DND-41 (cell line): Measurements from ENCODE around the gene AMZ2.
"Not testable (repeated sequence)": the region's sequence is repeated elsewhere in the genome, so short reads cannot be mapped to it uniquely, and the experiment has no call there.

Source experiments
- EZH2 ChIP-seq: IDR thresholded peaks from 3 replicates; pipeline ENCODE4 v1.6.1; 2012; ENCODE audit warnings: borderline replicate concordance, low read depth, mild to moderate bottlenecking, moderate library complexity, low read length, inconsistent platforms; ENCODE audit not compliant: severe bottlenecking
- TF ChIP-seq, protein P1 (sequence below): IDR thresholded peaks from 2 replicates; pipeline ENCODE4 v1.5.1; 2012; ENCODE audit warnings: borderline replicate concordance, low read length, moderate library complexity, mild to moderate bottlenecking; ENCODE audit not compliant: poor library complexity, severe bottlenecking; ENCODE audit errors: extremely low read depth

DNA sequence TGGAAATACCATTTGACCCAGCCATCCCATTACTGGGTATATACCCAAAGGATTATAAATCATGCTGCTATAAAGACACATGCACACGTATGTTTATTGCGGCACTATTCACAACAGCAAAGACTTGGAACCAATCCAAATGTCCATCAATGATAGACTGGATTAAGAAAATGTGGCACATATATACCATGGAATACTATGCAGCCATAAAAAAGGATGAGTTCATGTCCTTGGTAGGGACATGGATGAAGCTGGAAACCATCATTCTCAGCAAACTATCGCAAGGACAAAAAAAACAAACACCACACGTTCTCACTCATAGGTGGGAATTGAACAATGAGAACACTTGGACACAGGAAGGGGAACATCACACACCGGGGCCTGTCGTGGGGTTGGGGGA, 34.1 kb downstream of the AMZ2 start:
- TF ChIP-seq, protein P1, sequence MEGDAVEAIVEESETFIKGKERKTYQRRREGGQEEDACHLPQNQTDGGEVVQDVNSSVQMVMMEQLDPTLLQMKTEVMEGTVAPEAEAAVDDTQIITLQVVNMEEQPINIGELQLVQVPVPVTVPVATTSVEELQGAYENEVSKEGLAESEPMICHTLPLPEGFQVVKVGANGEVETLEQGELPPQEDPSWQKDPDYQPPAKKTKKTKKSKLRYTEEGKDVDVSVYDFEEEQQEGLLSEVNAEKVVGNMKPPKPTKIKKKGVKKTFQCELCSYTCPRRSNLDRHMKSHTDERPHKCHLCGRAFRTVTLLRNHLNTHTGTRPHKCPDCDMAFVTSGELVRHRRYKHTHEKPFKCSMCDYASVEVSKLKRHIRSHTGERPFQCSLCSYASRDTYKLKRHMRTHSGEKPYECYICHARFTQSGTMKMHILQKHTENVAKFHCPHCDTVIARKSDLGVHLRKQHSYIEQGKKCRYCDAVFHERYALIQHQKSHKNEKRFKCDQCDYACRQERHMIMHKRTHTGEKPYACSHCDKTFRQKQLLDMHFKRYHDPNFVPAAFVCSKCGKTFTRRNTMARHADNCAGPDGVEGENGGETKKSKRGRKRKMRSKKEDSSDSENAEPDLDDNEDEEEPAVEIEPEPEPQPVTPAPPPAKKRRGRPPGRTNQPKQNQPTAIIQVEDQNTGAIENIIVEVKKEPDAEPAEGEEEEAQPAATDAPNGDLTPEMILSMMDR, result not testable (repeated sequence)
- TF ChIP-seq EZH2, result not testable (repeated sequence)
